Measurements from ENCODE around the gene CAPSL.
"Not testable (repeated sequence)": the region's sequence is repeated elsewhere in the genome, so short reads cannot be mapped to it uniquely, and the experiment has no call there.

CAPSL gene

DNA sequence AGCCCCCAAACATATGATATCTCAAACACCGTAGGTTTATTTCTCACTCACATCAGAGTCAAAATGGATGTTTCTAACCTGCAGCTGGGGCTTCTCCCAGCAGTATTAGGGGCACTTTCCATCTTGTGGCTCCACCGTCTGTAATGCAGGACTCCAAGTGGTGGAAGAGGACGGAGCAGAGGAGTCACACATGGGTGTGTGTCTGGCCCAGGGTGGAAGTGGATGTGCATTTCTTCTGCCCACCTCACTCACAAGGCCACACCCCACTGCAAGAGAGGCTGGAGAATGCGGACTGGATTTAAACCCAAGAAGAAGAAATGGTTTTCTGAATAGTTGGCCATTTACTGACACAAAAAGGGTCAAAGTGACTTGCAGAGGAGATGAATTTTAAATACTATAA is 67.8 kb downstream of the CAPSL start:
- no peak for FAIRE-seq

DNA sequence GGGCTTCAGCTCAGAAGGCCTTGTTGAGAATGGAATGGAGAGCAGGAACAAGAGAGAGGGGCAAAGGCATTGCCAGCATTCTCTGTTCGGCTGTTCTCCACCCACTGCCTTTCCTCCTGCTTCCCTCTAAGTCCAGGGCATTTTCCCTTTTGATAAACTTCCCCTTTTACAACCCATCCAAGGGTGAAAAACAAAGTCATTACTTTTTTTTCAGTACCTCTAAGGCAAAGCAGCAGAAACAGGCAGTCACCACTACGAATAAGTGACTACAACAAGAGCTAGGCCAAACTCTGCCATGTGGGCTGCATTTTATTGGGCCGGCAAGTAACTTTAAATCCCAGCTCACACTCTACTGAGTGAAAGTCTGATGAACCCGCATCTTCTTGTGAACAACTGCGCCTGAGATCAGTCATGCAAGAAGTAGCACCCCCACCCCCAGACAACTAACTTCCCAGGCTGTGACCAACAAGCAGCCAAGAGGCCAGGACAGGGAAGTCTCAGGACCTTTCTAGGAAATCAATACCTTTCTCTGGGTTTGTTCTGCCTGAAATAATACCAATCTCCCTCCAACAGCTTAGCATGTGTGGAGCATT is 68.6 kb downstream of the CAPSL start:
- no peak for FAIRE-seq

DNA sequence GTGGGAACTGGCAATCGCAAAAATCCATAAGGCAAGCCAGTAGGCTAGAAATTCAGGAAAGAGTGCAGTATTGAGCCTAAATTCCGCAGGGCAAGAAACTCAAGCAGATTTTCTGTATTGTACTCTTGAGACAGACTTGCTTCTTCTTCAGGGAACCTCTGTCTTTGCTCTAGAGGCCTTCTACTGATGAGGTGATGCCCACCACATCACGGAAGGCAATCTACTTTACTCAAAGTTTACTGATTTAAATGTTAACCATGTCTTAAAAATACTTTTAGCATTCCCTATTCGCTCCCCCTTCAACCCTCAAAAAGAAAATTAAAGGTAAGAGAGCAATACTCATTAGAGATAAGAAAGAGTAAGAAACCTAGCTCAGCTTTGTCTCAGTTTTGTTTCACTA is 70.4 kb downstream of the CAPSL start:
- no peak for FAIRE-seq

DNA sequence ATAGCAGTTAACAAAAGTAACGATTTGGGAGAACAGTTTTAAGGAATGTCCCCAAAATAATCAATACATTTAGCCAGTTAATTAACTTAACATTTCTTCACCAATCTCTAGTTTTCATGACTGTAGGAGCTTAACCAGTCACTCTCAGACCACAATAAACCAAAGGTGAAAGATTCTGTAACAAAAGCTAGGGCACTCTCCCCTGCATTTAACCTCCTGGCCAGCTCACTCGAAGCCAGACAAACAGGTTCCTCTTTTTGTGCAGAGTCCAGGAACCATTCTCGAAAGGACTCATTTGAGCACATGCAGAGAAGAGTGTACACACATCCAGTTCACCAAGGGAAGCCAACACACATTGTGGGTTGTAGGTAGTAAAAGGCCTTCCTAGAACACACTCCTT is 75.3 kb downstream of the CAPSL start:
- no peak for FAIRE-seq

DNA sequence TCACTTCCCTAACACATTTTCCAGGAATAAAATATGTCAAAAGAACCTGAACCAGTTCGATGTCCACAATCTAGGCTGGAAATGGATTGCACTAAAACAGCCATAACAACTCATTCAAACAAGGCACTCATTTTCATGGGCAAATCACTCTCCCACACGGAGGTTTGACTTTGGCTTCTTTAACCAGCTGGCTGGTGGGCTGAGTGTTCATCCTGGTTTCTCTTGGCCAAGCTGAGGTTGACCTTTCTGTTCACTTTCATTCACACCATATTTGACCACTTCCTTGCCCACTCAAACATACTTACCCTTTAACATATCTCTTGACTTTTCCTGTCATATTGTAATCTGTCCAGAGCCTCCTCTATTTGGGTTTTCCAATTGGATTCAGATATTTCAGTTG is 76.3 kb downstream of the CAPSL start:
- FAIRE-seq = no peak

DNA sequence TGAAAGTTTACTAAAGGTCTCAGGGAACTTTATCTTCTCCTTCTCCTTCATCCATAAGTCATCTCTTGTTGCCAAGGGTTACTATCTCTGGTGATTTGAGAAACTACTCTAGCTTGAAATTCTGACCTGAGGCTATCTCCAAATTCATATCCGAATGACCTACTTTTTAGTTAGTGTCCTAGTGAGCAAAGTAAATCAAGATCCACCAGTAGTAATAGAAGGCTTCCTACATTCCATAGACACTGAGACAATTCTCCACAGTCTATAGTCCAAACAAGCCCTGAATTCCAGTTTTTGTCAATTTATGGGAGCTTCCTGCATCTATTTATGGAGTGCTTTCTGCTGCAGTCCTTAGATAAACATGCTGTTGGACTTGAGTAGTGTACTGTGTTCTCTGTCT is 76.7 kb downstream of the CAPSL start:
- no peak for FAIRE-seq

DNA sequence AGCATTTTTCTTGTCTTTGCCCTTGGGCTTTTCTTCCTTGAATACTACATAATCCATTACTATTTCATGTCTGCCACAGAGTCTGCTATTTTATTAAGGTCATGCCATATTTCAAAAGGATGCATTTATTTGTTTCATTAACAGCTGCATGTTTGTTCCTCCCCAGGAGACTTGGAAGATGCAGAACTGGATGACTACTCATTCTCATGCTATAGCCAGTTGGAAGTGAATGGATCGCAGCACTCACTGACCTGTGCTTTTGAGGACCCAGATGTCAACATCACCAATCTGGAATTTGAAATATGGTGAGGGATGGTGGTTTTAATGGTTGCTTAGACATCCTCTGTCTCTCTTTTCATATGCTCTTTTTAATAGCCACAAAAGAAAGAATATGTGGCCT is 77.7 kb downstream of the CAPSL start:
- no peak for FAIRE-seq

DNA sequence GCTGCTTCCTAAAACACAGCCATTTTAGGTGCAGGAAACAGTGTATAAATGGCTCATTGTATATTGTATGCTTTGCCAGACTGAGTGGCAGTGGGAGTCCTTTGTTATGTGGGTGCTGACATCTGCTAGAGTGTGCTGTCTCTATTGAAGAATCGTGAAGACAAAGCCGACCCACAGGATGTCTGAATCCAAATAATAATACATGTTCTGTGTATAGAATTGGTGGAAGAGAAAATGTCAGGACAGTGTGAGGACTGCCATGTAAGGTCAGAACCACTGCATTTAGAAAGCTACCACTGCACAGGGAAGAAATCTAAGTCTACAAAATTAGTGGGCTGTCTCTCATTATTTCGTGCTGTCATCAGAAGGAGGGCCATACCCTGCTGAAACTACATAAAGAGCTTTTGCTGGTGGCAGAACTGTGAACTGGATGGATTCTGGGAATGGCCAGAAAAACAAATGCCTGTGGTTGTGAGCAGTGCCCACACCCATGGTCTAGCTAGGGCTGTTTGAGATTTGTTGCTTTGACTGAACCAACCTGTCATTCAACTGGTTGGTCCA is 79.2 kb downstream of the CAPSL start:
- no peak for FAIRE-seq

DNA sequence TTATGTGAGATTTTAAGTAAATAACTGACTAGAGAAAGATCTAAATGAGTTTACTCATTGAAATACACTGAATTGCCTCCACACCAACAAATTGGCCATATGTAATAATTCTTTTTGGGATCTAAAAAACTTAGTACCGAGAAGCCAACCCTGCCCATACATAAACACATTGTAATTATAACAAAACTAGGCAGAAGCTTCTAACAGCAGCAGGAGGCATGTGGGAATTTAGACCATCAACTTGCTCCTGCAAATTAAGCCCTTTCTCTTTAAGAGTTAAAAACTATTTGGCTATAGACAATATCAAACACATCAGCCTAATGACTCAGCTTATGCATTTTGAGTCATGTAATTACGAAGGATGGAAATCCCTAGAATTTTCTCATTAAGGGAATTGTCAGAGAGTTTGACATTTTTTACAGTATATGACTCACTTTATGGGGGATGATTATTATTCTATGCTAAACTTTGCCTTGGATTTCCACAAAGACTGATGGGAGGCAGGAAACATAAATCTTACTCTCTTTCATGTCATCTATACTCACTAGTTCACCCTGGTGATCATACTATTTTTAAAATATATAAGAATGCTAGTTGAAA is 80.7 kb downstream of the CAPSL start:
- FAIRE-seq = no peak

DNA sequence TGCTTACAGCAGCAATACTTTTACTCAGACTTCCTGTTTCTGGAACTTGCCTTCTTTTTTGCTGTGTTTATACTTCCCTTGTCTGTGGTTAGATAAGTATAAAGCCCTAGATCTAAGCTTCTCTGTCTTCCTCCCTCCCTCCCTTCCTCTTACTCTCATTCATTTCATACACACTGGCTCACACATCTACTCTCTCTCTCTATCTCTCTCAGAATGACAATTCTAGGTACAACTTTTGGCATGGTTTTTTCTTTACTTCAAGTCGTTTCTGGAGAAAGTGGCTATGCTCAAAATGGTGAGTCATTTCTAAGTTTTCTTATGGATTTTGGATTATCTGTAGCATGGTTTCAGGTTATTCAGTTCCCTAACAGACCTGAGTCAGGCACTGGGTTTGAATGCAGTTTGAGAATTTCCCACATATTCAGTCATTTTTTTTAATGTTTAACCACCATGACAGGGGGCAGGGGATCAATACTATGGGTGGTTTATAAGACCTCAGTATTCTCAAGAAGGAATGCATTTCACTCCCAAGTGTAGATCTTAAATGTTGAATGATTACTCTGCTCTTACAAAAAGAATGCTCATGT is 81.6 kb downstream of the CAPSL start, which contains the start of gene IL7R:
Gene IL7R, plus strand, starts transcription at position 127 of the 587 bp plus-strand sequence. Its CDS starts 87 bp downstream, at position 214.
- FAIRE-seq = no peak

DNA sequence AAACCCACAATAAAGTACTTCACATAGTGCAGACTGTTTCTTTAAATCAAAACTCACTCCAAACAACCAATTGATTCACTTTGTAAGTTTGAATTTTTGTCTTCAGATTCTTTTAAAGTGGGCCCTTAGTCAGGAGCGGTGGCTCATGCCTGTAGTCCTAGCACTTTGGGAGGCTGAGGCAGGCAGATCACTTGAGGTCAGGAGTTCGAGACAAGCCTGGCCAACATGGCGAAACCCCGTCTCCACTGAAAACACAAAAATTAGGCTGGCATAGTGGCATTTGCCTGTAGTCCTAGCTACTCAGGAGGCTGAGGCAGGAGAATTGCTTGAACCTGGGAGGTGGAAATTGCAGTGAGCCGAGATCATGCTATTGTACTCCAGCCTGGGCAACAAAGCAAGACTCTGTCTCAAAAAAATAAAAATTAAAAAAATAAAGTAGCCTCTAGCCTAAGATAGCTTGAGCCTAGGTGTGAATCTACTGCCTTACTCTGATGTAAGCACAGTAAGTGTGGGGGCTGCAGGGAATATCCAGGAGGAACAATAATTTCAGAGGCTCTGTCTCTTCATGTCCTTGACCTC is 82.1 kb downstream of the CAPSL start:
- FAIRE-seq = not testable (repeated sequence)

DNA sequence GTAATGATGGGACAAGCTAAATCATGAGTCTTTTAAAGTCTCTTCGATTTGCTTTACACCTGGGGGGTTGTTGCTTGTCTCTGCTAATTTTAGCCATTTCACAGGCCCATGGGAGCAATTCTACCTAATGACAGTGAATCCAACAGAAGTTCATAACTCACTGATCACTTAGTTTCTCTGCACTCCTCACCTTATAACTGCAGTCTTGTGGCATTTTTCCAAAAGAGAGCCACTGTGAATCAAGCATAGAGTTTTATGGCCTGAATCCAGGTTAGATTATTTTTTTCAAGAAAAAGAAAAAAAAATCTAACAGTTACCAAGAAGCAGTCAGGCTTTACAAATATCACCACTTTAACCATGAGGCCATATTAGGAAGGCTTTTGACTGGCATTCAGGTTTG is 83.2 kb downstream of the CAPSL start:
- FAIRE-seq = no peak
